Bronchial epithelial cell (primary cell): ENCODE results near the gene DDAH1. TPM values are rescaled to one million over a fixed set of nuclear protein-coding genes. Genes with fewer than 3 reads are reported as not detected.

ENCODE experiments used
- DNase-seq: peaks from one replicate; pipeline ENCODE4 v3.0.0-alpha.2; 2010; ENCODE audit warnings: low read depth
- FAIRE-seq: peaks from 2 replicates; lab custom pipeline; 2011; peaks lifted over from hg19 to GRCh38; lab: Jason Lieb, UNC
- H3K27me3 ChIP-seq: 2 replicates; pipeline ENCODE4 v1.5.1; 2011; ENCODE audit warnings: low read length; ENCODE audit not compliant: control insufficient read depth, insufficient read depth
- H3K36me3 ChIP-seq: 2 replicates; pipeline ENCODE4 v1.5.1; 2011; ENCODE audit warnings: low read length; ENCODE audit not compliant: control insufficient read depth, insufficient read depth
- H3K4me3 ChIP-seq: 2 replicates; pipeline ENCODE4 v1.5.1; 2011; ENCODE audit warnings: mild to moderate bottlenecking, low read depth, low read length, control low read depth
- total RNA-seq: library from RNA; depleted of rRNA; stranded (reverse); fragments of >200 nt; gene quantifications from 2 replicates; pipeline ENCODE4 v1.2.1, GENCODE V29; 2014
- TF ChIP-seq, protein P1 (sequence below): IDR thresholded peaks from 2 replicates; pipeline ENCODE4 v1.5.1; 2011; ENCODE audit warnings: mild to moderate bottlenecking, moderate library complexity, low read length, control low read depth, inconsistent platforms; ENCODE audit not compliant: insufficient read depth, severe bottlenecking

Gene DDAH1
- total RNA-seq, 1 donor from 2014 or later = 1.6 TPM

DNA sequence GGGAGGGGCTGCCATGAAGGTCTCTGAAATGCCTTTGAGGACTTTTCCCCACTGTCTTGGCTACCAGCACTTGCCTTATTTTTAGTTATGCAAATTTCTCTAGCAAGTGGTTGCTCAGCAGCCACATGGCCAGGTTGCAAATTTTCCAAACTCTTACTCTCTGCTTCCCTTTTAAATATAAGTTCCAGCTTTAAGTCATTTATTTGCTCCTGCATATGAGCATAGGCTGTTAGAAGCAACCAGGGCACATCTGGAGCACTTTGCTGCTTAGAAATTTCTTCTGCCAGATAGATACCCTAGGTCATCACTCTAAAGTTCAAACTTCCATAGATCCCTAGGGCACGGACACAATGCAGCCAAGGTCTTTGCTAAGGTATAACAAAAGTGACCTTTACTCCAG is 44.8 kb downstream of the DDAH1 start:
- no peak overlapping the region for H3K4me3 ChIP-seq
- TF ChIP-seq, protein P1, sequence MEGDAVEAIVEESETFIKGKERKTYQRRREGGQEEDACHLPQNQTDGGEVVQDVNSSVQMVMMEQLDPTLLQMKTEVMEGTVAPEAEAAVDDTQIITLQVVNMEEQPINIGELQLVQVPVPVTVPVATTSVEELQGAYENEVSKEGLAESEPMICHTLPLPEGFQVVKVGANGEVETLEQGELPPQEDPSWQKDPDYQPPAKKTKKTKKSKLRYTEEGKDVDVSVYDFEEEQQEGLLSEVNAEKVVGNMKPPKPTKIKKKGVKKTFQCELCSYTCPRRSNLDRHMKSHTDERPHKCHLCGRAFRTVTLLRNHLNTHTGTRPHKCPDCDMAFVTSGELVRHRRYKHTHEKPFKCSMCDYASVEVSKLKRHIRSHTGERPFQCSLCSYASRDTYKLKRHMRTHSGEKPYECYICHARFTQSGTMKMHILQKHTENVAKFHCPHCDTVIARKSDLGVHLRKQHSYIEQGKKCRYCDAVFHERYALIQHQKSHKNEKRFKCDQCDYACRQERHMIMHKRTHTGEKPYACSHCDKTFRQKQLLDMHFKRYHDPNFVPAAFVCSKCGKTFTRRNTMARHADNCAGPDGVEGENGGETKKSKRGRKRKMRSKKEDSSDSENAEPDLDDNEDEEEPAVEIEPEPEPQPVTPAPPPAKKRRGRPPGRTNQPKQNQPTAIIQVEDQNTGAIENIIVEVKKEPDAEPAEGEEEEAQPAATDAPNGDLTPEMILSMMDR = no peak
- no peak for FAIRE-seq
- no peaks in the 10 kb centered on the region for H3K27me3 ChIP-seq
- DNase-seq = no peak
- no peaks in the 10 kb centered on the region for H3K36me3 ChIP-seq

DNA sequence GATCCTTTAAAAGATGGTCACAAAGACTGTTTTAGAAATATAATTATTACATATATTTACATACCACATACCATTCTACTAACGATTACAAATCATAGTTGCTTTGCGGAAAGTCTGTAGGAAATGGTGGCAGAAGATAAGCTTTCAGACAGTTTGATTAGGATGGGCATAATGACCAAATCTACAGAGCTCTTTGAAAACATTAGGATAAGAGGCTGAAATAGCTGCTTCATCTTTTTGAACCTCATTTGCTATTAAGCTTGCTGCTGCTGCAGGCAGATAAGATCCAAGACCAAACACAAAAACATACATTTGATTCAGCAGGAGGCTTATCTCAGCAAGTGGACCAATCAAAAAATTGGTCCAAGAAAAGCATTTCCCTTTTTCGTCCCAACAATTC is 47.1 kb downstream of the DDAH1 start:
- DNase-seq (no peak), FAIRE-seq (no peak)
- H3K4me3 ChIP-seq = no peak overlapping the region
- no peaks in the 10 kb centered on the region for H3K36me3 ChIP-seq
- TF ChIP-seq, protein P1 = no peak
- H3K27me3 ChIP-seq = no peaks in the 10 kb centered on the region

- no peak for DNase-seq
- Histone ChIP-seq H3K36me3 (no peaks in the 10 kb centered on the region), H3K27me3 (no peaks in the 10 kb centered on the region), H3K4me3 (no peak overlapping the region)
- TF ChIP-seq, protein P1 = no peak
- no peak for FAIRE-seq
Measured at GRCh38 chr1:85417017-85417416, 47.9 kb downstream of the DDAH1 start.

DNA sequence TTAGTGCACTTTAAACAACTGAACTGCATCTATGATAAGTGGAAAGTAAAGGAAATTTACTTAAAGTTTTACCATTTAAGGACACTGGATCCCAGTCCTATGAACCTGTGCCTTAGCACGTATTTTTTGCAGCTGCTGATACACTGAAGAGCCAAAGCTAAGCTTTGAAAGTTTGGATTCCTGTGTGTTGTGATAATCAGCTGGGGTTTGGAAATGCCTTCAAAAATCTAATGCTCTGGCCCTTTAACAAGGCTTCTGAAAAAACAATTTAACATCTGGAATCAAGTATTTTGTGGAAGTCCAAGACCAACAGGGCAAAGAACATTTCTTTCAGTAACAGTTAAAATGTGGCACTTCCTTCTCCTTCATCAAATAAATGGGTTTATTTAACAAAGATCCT is 51.8 kb downstream of the DDAH1 start:
- Histone ChIP-seq H3K27me3 (no peaks in the 10 kb centered on the region), H3K4me3 (no peak overlapping the region), H3K36me3 (no peaks in the 10 kb centered on the region)
- TF ChIP-seq, protein P1 = no peak
- DNase-seq = no peak
- no peak for FAIRE-seq

DNA sequence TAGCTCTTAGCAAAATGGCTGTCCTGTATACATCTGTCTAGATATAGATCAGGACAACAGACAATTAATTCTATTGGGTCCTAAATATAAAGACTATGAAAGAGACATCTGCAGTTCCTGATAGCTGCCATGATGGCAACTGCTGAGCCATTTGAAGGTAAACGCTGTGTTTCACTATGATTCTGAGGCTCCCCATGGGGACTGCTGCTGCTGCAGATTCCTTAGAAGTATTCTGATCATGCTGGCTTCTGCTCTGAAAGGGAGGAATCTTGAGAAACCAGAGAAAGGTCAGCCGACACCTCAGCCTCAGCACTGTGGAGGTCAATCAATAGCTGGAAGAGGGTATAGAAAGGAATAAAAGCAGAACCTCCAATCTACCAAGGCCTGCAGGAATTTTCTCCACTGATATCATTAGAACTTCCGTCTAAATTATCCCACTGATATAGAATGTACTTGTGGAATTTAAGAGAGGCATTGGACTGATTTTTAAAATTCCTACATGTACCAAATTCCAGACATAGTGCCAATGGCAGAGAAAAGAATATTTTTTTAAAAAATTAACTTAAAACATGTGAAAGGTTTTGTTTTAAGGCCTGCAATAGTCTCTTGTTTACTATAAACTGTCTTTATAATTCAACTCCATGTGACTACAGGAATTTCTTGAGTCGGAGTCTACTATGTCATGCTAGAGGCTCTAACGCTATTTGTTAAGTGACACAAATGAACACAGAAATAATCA is 53.2 kb downstream of the DDAH1 start:
- Histone ChIP-seq H3K27me3 (no peaks in the 10 kb centered on the region), H3K4me3 (no peak overlapping the region), H3K36me3 (no peaks in the 10 kb centered on the region)
- no peak for DNase-seq
- FAIRE-seq = no peak
- TF ChIP-seq, protein P1 = no peak

GRCh38 chr1:85409516-85409915 is 55.4 kb downstream of the DDAH1 start:
- no peak for DNase-seq
- H3K4me3 ChIP-seq = no peak overlapping the region
- no peaks in the 10 kb centered on the region for H3K27me3 ChIP-seq
- H3K36me3 ChIP-seq = no peaks in the 10 kb centered on the region
- TF ChIP-seq, protein P1 = no peak
- FAIRE-seq = no peak
